Stimulated activated naive CD4-positive, alpha-beta T cell treated with Interleukin-2 at 50 U/mL for 16 hours (primary cell): ENCODE data around the gene SLC25A24.
"Not testable (repeated sequence)": the region's sequence is repeated elsewhere in the genome, so short reads cannot be mapped to it uniquely, and the experiment has no call there.

Experiments
- DNase-seq: peaks from one replicate; lab custom pipeline; 2025; lab: John Stamatoyannopoulos, UW

The SLC25A24 gene

DNA sequence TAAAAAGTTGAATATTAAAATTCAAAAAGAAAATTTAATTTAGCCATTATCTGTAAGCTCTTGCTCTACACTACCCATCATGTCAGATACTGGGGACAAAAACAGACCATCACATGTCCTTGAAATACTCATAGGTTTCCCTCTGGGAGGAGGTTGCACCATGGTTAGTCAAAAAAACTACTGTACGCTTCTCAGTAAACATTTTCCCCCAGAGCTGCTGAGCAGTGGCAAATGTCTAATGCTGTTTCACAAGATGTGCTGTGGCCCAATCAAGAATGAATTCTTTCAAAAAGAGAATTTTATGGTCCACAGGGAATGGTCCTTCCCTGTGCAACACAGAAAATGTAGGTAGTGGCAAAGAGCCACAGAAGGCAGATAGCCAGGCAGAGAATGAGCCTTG lies 6.1 kb downstream of the SLC25A24 start:
- DNase-seq, result no peak

GRCh38 chr1:108193333-108193732 lies 6.8 kb downstream of the SLC25A24 start:
- DNase-seq, result no peak

- no peak for DNase-seq
Measured at GRCh38 chr1:108192581-108192980, 7.6 kb downstream of the SLC25A24 start.

- DNase-seq, result no peak
Measured at GRCh38 chr1:108190686-108191416, 9.3 kb downstream of the SLC25A24 start.

- DNase-seq, result no peak
Measured at GRCh38 chr1:108190001-108190634, 10.0 kb downstream of the SLC25A24 start.

GRCh38 chr1:108188801-108189200 lies 11.3 kb downstream of the SLC25A24 start:
- no peak for DNase-seq

GRCh38 chr1:108182959-108183700 lies 17.0 kb downstream of the SLC25A24 start:
- DNase-seq, result no peak

DNA sequence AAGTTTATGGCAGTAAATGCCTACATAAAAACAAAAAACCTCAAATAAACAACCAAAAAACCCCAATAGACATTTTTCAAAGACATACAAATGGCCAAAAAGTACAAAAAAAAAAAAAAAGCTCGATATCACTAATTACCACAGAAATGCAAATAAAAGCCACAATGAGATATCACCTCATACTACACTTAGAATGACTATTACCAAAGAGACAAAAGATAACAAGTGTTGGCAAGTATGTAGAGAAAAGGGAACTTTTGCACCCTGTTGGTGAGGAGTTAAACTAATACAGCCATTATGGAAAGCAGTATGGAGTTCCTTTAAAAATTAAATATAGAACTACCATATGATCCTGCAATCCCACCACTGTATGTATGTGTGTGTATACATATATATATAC lies 21.1 kb downstream of the SLC25A24 start:
- no peak for DNase-seq

- not testable (repeated sequence) for DNase-seq
Measured at GRCh38 chr1:108162409-108162808, 37.7 kb downstream of the SLC25A24 start.

DNA sequence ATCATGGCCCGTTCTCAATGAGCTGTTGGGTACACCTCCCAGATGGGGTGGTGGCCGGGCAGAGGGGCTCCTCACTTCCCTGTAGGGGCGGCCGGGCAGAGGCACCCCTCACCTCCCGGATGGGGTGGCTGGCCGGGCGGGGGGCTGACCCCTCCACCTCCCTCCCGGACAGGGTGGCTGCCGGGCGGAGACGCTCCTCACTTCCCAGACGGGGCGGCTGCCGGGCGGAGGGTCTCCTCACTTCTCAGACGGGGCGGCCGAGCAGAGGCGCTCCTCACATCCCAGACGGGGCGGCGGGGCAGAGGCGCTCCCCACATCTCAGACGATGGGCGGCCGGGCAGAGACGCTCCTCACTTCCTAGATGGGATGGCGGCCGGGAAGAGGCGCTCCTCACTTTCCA lies 40.2 kb downstream of the SLC25A24 start:
- DNase-seq, result not testable (repeated sequence)

DNA sequence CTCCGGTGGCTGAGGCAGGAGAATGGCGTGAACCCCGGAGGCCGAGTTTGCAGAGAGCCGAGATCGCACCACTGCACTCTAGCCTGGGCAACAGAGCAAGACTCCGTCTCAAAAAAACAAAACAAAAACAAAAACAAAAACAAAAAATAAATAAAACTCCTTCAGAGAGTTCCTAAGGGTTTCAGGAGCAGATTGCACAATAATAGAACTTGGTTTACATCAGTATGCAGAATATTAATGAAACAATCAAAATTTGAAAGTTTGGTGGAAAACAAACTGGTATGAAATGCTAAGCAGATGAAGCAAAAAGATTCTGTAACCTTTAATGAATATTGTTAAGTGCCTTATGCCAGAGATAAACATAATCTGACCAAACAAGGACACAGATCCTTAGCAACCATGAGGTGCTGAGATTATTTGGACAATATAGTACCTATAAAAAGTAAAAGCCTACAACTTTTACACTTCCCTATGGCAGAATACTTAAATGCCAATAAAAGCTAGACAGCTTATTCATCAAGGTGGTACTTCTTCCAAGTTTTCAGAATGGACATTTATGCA lies 41.2 kb downstream of the SLC25A24 start:
- DNase-seq, result no peak

- no peak for DNase-seq
Measured at GRCh38 chr1:108154314-108154713, 45.8 kb downstream of the SLC25A24 start.

DNA sequence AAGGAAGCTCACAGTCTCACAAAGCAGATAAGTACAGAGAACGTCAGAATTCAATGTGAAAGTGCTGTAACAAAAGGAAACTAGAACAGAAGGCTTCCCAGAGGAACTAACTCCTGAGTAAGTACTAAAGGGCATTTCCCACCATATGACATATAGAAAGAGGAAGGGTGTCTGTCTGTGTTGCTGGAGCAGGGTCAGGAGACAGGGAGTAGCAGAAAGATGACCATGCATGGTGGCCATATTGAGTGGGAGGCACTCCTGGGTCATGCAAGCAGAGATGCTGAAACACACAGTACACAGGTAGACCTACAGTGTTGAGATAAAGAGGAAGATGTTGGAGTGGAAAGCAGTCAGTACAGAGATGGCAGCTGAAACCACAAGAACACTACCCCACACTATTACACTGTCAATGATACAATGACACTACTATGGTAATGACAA lies 47.3 kb downstream of the SLC25A24 start:
- DNase-seq, result no peak

- DNase-seq, result no peak
Measured at GRCh38 chr1:108151548-108151947, 48.6 kb downstream of the SLC25A24 start.

GRCh38 chr1:108149796-108150467 lies 50.2 kb downstream of the SLC25A24 start:
- DNase-seq, result no peak

DNA sequence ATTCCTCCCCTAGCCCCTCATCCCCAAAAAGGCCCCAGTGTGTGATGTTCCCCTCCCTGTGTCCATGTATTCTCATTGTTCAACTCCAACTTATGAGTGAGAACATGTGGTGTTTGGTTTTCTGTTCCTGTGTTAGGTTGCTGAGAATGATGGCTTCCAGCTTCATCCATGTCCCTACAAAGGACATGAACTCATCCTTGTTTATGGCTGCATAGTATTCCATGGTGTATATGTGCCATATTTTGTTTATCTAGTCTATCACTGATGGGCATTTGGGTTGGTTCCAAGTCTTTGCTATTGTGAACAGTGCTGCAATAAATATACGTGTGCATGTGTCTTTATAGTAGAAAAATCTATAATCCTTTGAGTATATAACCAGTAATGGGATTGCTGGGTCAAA lies 55.6 kb downstream of the SLC25A24 start:
- DNase-seq, result not testable (repeated sequence)

DNA sequence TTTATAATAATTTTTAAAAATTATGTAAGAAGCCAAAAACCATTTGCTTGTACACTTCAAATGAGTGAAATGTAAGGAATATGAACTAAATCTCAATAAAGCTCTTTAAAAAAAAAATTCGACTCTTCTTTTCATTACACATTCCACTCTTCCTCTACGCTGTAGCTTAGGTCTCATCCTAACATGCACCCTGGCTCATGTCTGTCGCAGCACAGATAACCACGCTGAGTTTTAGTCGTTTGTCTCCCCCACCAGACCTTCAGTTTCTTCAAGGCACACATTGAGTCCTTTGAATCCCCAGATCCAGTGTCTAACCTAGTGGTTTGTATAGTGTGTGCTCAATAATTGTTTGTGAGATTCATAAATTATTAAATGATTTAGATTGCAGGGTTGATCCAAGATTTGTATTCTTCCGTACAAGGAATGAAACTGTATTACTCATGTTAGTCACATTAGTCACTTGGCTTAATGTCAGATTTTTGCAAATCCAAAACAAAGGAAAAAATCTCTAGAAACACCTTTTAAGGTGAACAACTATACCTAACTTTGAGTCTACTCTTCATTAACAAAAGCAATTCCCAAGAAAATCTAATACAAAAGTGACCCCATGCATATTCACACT lies 57.3 kb downstream of the SLC25A24 start:
- DNase-seq, result no peak

- no peak for DNase-seq
Measured at GRCh38 chr1:108142258-108142657, 57.9 kb downstream of the SLC25A24 start.

DNA sequence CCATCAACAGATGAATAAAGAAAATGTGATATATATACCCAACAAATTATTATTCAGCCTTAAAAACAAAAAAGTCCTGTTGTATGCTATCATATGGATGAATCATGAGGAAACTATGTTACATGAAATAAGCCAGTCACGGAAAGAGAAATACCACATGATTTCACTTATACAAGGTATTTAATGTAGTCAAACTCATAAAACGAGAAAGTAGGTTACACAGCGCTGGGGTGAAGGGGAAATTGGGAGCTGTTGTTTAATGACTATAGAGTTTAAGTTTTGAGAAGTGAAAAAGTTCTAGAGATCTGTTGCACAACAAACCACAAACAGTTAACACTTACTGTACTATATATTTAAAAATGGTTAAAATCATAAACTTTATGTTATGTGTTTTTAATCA lies 58.5 kb downstream of the SLC25A24 start:
- DNase-seq, result no peak

DNA sequence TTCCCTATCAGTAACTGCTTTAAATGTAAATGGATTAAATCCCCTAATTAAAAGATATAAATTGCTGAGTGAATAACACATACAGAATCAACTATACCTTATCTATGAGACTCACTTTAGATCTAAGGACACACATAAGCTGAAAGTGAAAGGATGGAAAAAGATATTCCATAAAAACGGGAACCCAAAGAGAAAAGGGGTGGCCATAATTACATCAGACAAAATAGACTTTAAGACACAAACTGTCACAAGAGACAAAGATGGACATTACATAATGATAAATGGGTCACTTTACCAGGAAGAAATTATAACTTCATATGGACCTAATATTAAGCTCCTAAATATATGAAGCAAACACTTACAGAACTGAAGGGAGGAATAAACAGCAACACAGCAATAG lies 59.2 kb downstream of the SLC25A24 start:
- DNase-seq, result no peak

DNA sequence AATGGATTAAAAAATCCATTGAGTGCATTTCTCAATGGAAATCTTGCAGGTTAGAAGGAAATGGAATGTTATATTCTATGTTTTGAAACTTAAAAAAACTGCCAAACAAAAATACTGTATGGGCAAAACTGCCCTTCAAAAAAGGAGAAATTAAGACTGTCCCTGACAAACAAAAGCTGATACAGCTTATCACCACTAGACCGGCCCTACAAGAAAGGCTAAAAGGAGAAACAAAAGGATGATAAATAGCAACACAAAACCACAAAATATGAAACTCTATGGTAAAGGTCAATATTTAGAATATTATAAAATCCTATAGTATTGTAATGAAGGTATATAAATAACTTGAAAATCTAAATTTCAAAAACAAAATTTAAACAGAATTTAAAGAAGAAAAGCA lies 60.0 kb downstream of the SLC25A24 start:
- DNase-seq, result no peak

DNA sequence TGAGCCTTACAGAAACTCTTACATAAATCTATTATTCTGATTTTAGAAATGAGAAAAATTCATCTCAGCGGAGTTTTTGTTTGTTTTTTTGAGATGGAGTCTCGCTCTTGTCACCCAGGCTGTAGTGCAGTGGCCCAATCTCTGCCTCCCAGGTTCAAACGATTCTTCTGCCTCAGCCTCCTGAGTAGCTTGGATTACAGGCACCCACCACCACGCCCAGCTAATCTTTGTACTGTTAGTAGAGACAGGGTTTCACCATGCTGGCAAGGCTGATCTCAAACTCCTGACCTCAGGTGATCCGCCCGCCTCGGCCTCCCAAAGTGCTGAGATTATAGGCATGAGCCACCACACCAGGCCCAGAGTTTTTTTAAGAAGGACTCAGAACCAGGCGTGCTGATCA lies 60.6 kb downstream of the SLC25A24 start:
- not testable (repeated sequence) for DNase-seq
